HCT116 (cell line): ENCODE results near the gene SLC16A3. TPM values are rescaled to one million over a fixed set of nuclear protein-coding genes. Genes with fewer than 3 reads are reported as not detected.

Experiments
- ATAC-seq: fragments of 200-7000 bp; cut with Tn5 transposase; 2 replicates; pipeline ENCODE4 v1.9.1; 2020; ENCODE audit warnings: mild to moderate bottlenecking, moderate library complexity
- BruUV-seq: library from RNA; stranded (reverse); fragments of 400-500 nt; replicated peaks from 2 replicates; lab custom pipeline; 2021; lab: Mats Ljungman, UMichigan
- CTCF ChIA-PET: fragments of 300-600 bp; sonication (Branson Sonifier 250); formaldehyde crosslinking; loops from one replicate; lab custom pipeline; 2021; ENCODE audit warnings: antibody characterized with exemption; lab: Charles Lee
- POLR2A ChIA-PET: fragments of 300-600, 350-600 bp; sonication (Branson Sonifier 250); formaldehyde crosslinking; loops from one replicate; lab custom pipeline; 2021; ENCODE audit warnings: antibody characterized with exemption; lab: Charles Lee
- RAD21 ChIA-PET, 2 experiments: fragments of 300-600 bp; sonication (Branson Sonifier 250); formaldehyde crosslinking; loops; one replicate each; lab custom pipeline; 2023; ENCODE audit warnings: low total read pairs in 2 of 2; ENCODE audit not compliant: uncharacterized antibody in 2 of 2, unreplicated experiment in 2 of 2, low non-redundant PET in 1 of 2; lab: Charles Lee
- DNase-seq: peaks from one replicate; pipeline ENCODE4 v3.0.0-alpha.2; 2010; ENCODE audit warnings: low read depth, low spot score
- H2AFZ ChIP-seq: fragments of 200-600 bp; shearing (Covaris generic), sonication (generic); 2 replicates; pipeline ENCODE4 v1.6.1; 2017; ENCODE audit warnings: low read depth, mixed run types, mixed read lengths, antibody characterized with exemption, low read length; ENCODE audit not compliant: poor library complexity, severe bottlenecking
- H3K27ac ChIP-seq: 2 replicates; pipeline ENCODE4 v1.5.1; 2012; ENCODE audit warnings: low read depth, low read length
- H3K27me3 ChIP-seq: fragments of 200-600 bp; sonication (generic); 2 replicates; pipeline ENCODE4 v1.6.1; 2016; ENCODE audit warnings: mixed run types, low read length, mixed read lengths; ENCODE audit not compliant: insufficient read depth
- H3K36me3 ChIP-seq, 2 experiments: fragments of 200-500 bp in 1 of 2; fragments of 200-600 bp in 1 of 2; sonication (Bioruptor generic) in 1 of 2; sonication (generic) in 1 of 2; 2 replicates each; pipeline versions ENCODE4 v1.5.1 to v1.6.1; 2014 to 2016; ENCODE audit warnings: low read length in 2 of 2, inconsistent platforms in 1 of 2, mixed read lengths in 1 of 2, mixed run types in 1 of 2; ENCODE audit not compliant: insufficient read depth in 2 of 2, control insufficient read depth in 1 of 2
- H3K4me1 ChIP-seq, 2 experiments: fragments of 200-600 bp in 1 of 2; sonication (generic) in 1 of 2; 2 replicates each; pipeline versions ENCODE4 v1.5.1 to v1.6.1; 2012 to 2017; ENCODE audit warnings: low read length in 2 of 2, inconsistent platforms in 1 of 2, mild to moderate bottlenecking in 1 of 2, mixed read lengths in 1 of 2, mixed run types in 1 of 2, moderate library complexity in 1 of 2; ENCODE audit not compliant: insufficient read depth in 2 of 2, control insufficient read depth in 1 of 2
- H3K4me2 ChIP-seq: fragments of 200-600 bp; sonication (generic); 2 replicates; pipeline ENCODE4 v1.6.1; 2017; ENCODE audit warnings: mixed run types, low read length, mixed read lengths
- H3K4me3 ChIP-seq, 2 experiments: fragments of 200-600 bp in 1 of 2; sonication (generic) in 1 of 2; replicated peaks in 1 of 2; 2 replicates each; pipeline ENCODE4 v1.5.1; 2011 to 2016; ENCODE audit warnings: low read length in 2 of 2, control low read depth in 1 of 2, low read depth in 1 of 2, mild to moderate bottlenecking in 1 of 2, mixed read lengths in 1 of 2, mixed run types in 1 of 2
- H3K79me2 ChIP-seq: fragments of 200-600 bp; sonication (generic); 2 replicates; pipeline ENCODE4 v1.6.1; 2017; ENCODE audit warnings: mild to moderate bottlenecking, mixed run types, low read length, moderate library complexity, mixed read lengths; ENCODE audit not compliant: insufficient read depth
- H3K9ac ChIP-seq: fragments of 200-600 bp; sonication (generic); 2 replicates; pipeline ENCODE4 v1.6.1; 2016; ENCODE audit warnings: low read length, mixed read lengths
- H3K9me2 ChIP-seq: fragments of 200-600 bp; sonication (generic), shearing (Covaris generic); 2 replicates; pipeline ENCODE4 v1.6.1; 2017; ENCODE audit warnings: mixed run types, mild to moderate bottlenecking, moderate library complexity; ENCODE audit not compliant: insufficient read depth
- H3K9me3 ChIP-seq, 2 experiments: fragments of 200-500 bp in 1 of 2; fragments of 200-600 bp in 1 of 2; sonication (Bioruptor generic) in 1 of 2; sonication (generic) in 1 of 2; 2 replicates each; pipeline ENCODE4 v1.6.1; 2014 to 2017; ENCODE audit warnings: low read length in 2 of 2, mixed read lengths in 2 of 2, inconsistent platforms in 1 of 2, low read depth in 1 of 2, mild to moderate bottlenecking in 1 of 2, mixed run types in 1 of 2, moderate library complexity in 1 of 2; ENCODE audit not compliant: control insufficient read depth in 1 of 2, insufficient read depth in 1 of 2
- H4K20me1 ChIP-seq: fragments of 200-600 bp; sonication (generic), shearing (Covaris generic); 2 replicates; pipeline ENCODE4 v1.6.1; 2017; ENCODE audit warnings: mixed run types, mild to moderate bottlenecking, moderate library complexity; ENCODE audit not compliant: insufficient read depth
- EZH2 ChIP-seq: fragments of 200-600 bp; sonication (generic); IDR thresholded peaks from 2 replicates; pipeline ENCODE4 v1.6.1; 2017; ENCODE audit warnings: antibody characterized with exemption, mixed run types
- POLR2A ChIP-seq: IDR thresholded peaks from 2 replicates; pipeline ENCODE4 v1.7.0; 2011; ENCODE audit warnings: borderline replicate concordance; ENCODE audit not compliant: insufficient read depth, insufficient read length; ENCODE audit errors: extremely low read depth
- POLR2AphosphoS5 ChIP-seq: IDR thresholded peaks from 2 replicates; pipeline ENCODE4 v1.6.1; 2011; ENCODE audit warnings: mild to moderate bottlenecking, low read depth, low read length, moderate library complexity
- ZBTB33 ChIP-seq: IDR thresholded peaks from 2 replicates; pipeline ENCODE4 v1.6.1; 2011; ENCODE audit warnings: mild to moderate bottlenecking, low read length, moderate library complexity; ENCODE audit not compliant: insufficient replicate concordance; ENCODE audit errors: extremely low read depth
- intact Hi-C: fragments of 100-400 bp; cut with micrococcal nuclease; formaldehyde crosslinking; loops from 2 replicates; pipeline ENCODE4 v1.10.0; 2022
- total RNA-seq: library from RNA; stranded (reverse); gene quantifications from one replicate; pipeline ENCODE4 v1.2.1, GENCODE V29; 2021; ENCODE audit not compliant: unreplicated experiment
- TF ChIP-seq, protein P1 (sequence below), 3 experiments: fragments of 200-600 bp in 1 of 3; sonication (generic) in 1 of 3; IDR thresholded peaks in 2 of 3; conservative IDR thresholded peaks in 1 of 3; 2 replicates each; pipeline ENCODE4 v1.5.1; 2012 to 2017; ENCODE audit warnings: low read depth in 2 of 3, low read length in 2 of 3, antibody characterized with exemption in 1 of 3, borderline replicate concordance in 1 of 3, control low read depth in 1 of 3, mild to moderate bottlenecking in 1 of 3, mixed read lengths in 1 of 3, mixed run types in 1 of 3, moderate library complexity in 1 of 3; ENCODE audit not compliant: insufficient read depth in 1 of 3
- TF ChIP-seq, protein P2 (sequence below): IDR thresholded peaks from 2 replicates; pipeline ENCODE4 v1.6.1; 2012

SLC16A3 gene
- total RNA-seq, 1 experiment from 2014 or later, result 445 TPM

- TF ChIP-seq EZH2, result no peak
These were observed 34.1 kb upstream of the SLC16A3 start (continued) for GRCh38 chr17:82194765-82195164.

DNA sequence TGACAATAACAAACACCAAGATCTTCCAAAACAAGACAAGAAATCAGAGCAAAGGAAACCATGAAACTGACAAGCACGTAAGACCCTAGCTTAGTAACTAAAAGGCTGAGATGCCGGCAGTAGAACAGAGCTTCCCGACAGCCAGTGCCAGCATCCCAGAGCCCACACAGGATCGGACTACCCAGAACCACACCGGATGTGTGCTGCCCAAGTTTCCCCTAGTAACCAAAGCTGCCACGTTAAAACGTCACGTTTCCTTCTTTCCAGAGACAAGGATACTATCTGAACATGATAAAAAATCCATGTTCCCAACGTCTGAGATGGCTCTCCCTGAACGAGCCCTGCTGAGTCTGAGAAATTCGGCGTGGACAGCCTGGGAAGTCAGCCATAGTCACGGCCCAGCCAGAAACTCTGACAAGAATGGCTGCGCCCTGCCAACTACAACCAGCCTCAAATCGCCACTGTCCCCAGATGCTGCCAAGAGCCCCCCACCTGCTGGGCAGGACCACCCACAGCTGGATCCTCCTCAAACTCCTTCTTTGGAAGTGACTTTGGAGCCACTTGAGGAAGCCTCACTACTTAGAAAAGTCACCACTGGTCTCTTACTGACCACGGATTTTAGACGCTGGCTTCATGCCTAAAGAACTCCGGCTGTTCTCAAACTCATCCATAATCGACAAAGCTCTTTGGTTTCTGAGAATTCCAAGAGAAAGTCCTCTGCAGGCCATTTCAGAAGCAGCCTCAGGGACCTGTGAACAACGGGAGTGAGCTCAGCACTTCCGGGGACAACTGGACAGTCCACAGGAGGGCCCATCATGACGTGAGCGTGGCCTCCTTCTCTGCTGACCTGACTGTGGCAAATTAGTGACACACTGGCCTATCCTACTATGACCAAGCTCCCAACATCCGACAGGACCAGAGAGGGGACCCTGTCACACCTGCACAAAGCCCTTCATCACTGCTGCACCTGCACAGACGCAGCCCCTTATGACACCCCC lies 32.9 kb upstream of the SLC16A3 start:
- CTCF ChIA-PET, result no interaction called here
- intact Hi-C loops, result no loop called here
- H3K36me3 ChIP-seq, result peaks cover 55 to 61% of the 10 kb centered on the region in 2 experiments; a peak in 3 of 4 replicates
- no TSS peak for BruUV-seq
- H3K9me2 ChIP-seq, result no peaks in the 10 kb centered on the region
- TF ChIP-seq POLR2AphosphoS5, result no peak
- TF ChIP-seq, protein P1, sequence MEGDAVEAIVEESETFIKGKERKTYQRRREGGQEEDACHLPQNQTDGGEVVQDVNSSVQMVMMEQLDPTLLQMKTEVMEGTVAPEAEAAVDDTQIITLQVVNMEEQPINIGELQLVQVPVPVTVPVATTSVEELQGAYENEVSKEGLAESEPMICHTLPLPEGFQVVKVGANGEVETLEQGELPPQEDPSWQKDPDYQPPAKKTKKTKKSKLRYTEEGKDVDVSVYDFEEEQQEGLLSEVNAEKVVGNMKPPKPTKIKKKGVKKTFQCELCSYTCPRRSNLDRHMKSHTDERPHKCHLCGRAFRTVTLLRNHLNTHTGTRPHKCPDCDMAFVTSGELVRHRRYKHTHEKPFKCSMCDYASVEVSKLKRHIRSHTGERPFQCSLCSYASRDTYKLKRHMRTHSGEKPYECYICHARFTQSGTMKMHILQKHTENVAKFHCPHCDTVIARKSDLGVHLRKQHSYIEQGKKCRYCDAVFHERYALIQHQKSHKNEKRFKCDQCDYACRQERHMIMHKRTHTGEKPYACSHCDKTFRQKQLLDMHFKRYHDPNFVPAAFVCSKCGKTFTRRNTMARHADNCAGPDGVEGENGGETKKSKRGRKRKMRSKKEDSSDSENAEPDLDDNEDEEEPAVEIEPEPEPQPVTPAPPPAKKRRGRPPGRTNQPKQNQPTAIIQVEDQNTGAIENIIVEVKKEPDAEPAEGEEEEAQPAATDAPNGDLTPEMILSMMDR (IDR thresholded peaks at IDR 0.05 in 2 of 3, conservative IDR thresholded peaks at IDR 0.05 in 1 of 3; ENCODE audit: borderline replicate concordance in 1 of 3, insufficient read depth in 1 of 3, low read depth in 2 of 3, low read length in 2 of 3), result no peak
- TF ChIP-seq, protein P2, sequence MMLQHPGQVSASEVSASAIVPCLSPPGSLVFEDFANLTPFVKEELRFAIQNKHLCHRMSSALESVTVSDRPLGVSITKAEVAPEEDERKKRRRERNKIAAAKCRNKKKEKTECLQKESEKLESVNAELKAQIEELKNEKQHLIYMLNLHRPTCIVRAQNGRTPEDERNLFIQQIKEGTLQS, result no peak
- TF ChIP-seq ZBTB33, result no peak
- TF ChIP-seq POLR2A, result no peak
- no peak overlapping the region for H2AFZ ChIP-seq
- no peaks in the 10 kb centered on the region for H3K9me3 ChIP-seq
- ATAC-seq (no peak), DNase-seq (no peak)
- no peak overlapping the region for H3K27ac ChIP-seq
- H3K4me2 ChIP-seq, result no peak overlapping the region
- H3K4me3 ChIP-seq, result no peak overlapping the region
- no peaks in the 10 kb centered on the region for H3K4me1 ChIP-seq
- no peaks in the 10 kb centered on the region; the same call in 1 of the 2 replicates for H3K79me2 ChIP-seq
- H4K20me1 ChIP-seq, result no peaks in the 10 kb centered on the region
- POLR2A ChIA-PET, result no interaction called here
- RAD21 ChIA-PET, result no interaction called here
- no peaks in the 10 kb centered on the region for H3K27me3 ChIP-seq
- H3K9ac ChIP-seq, result no peak overlapping the region
